Calu3 (cell line): ENCODE data around the gene ZG16B. TPM values are rescaled to one million over a fixed set of nuclear protein-coding genes. Genes with fewer than 3 reads are reported as not detected.
A peak's percentile ranks its signal among the peaks of the same experiment; 100 is the strongest.

ENCODE experiments used
- BruUV-seq: library from RNA; stranded (reverse); fragments of 400-500 nt; replicated peaks from 2 replicates; lab custom pipeline; 2021; lab: Mats Ljungman, UMichigan
- CTCF ChIA-PET: fragments of 300-600 bp; sonication (Branson Sonifier 250); formaldehyde crosslinking; loops from one replicate; lab custom pipeline; 2022; ENCODE audit warnings: antibody characterized with exemption; lab: Charles Lee
- DNase-seq: peaks from one replicate; pipeline ENCODE4 v3.0.0; 2022
- H3K27ac Mint-ChIP-seq: one replicate; pipeline ENCODE4 v1.8.0; 2022; ENCODE audit warnings: mixed read lengths; ENCODE audit not compliant: unreplicated experiment
- H3K27me3 Mint-ChIP-seq: one replicate; pipeline ENCODE4 v1.8.0; 2022; ENCODE audit warnings: mixed read lengths; ENCODE audit not compliant: unreplicated experiment
- H3K36me3 Mint-ChIP-seq: one replicate; pipeline ENCODE4 v1.8.0; 2022; ENCODE audit warnings: mild to moderate bottlenecking, moderate library complexity, mixed read lengths; ENCODE audit not compliant: insufficient read depth, unreplicated experiment
- H3K4me1 Mint-ChIP-seq: one replicate; pipeline ENCODE4 v1.8.0; 2022; ENCODE audit warnings: mild to moderate bottlenecking, low read depth, mixed read lengths; ENCODE audit not compliant: unreplicated experiment
- H3K4me3 Mint-ChIP-seq: one replicate; pipeline ENCODE4 v1.8.0; 2022; ENCODE audit warnings: mild to moderate bottlenecking, low read depth, moderate library complexity, mixed read lengths; ENCODE audit not compliant: unreplicated experiment
- H3K9me3 Mint-ChIP-seq: one replicate; pipeline ENCODE4 v1.8.0; 2022; ENCODE audit warnings: low read depth, mixed read lengths; ENCODE audit not compliant: unreplicated experiment
- CTCF ChIP-seq: fragments of 200-600 bp; IDR thresholded peaks from one replicate; pipeline ENCODE4 v1.8.0; 2022; ENCODE audit warnings: antibody characterized with exemption; ENCODE audit not compliant: unreplicated experiment
- intact Hi-C: fragments of 100-400 bp; cut with micrococcal nuclease; formaldehyde crosslinking; loops from one replicate; pipeline ENCODE4 v1.10.0; 2022; ENCODE audit not compliant: unreplicated experiment
- total RNA-seq: library from RNA; stranded (reverse); gene quantifications from 2 replicates; pipeline ENCODE4 v1.2.3, GENCODE V29; 2022

The ZG16B gene
- total RNA-seq, 1 experiment from 2014 or later = 10.3 TPM

- peak overlapping the region; percentile 18 for H3K27ac Mint-ChIP-seq
- no peaks in the 10 kb centered on the region for H3K27me3 Mint-ChIP-seq
- CTCF ChIA-PET = interaction anchor here (0.6 to 2.0 kb wide), 10 partner anchors 19 to 1337 kb away, joined by 4 to 64 read pairs (median 6); partner anchors contain the start of genes FLYWCH2 and PRSS22
- H3K4me3 Mint-ChIP-seq = no peak overlapping the region
- DNase-seq = no peak
- H3K4me1 Mint-ChIP-seq = peaks cover 49% of the 10 kb centered on the region
- no TSS peak for BruUV-seq
- intact Hi-C loops = loop anchor here (1.0 to 5.0 kb wide), 2 partner anchors 28 to 63 kb away; partner anchors contain the start of gene ELOB
- no peak for TF ChIP-seq CTCF
- H3K36me3 Mint-ChIP-seq = peaks cover 34% of the 10 kb centered on the region
- H3K9me3 Mint-ChIP-seq = no peaks in the 10 kb centered on the region
Observed at GRCh38 chr16:2839650-2840450, 9.7 kb downstream of the ZG16B start.

- CTCF ChIA-PET = no interaction called here
- Mint-ChIP-seq H3K36me3 (peaks cover 30% of the 10 kb centered on the region), H3K9me3 (no peaks in the 10 kb centered on the region), H3K4me3 (no peak overlapping the region), H3K27me3 (no peaks in the 10 kb centered on the region), H3K27ac (no peak overlapping the region), H3K4me1 (peaks cover 50% of the 10 kb centered on the region)
- no TSS peak for BruUV-seq
- intact Hi-C loops = no loop called here
- no peak for DNase-seq
- no peak for TF ChIP-seq CTCF
Observed at GRCh38 chr16:2840914-2841313, 10.8 kb downstream of the ZG16B start.

- CTCF ChIA-PET = no interaction called here
- H3K27ac Mint-ChIP-seq = no peak overlapping the region
- no TSS peak for BruUV-seq
- peaks cover 50% of the 10 kb centered on the region for H3K4me1 Mint-ChIP-seq
- no peak overlapping the region for H3K4me3 Mint-ChIP-seq
- H3K36me3 Mint-ChIP-seq = peaks cover 26% of the 10 kb centered on the region
- no peak for TF ChIP-seq CTCF
- DNase-seq = no peak
- no peaks in the 10 kb centered on the region for H3K9me3 Mint-ChIP-seq
- no peaks in the 10 kb centered on the region for H3K27me3 Mint-ChIP-seq
- intact Hi-C loops = no loop called here
Observed at GRCh38 chr16:2841606-2842339, 11.7 kb downstream of the ZG16B start.

GRCh38 chr16:2842340-2843000 is 12.4 kb downstream of the ZG16B start:
- H3K36me3 Mint-ChIP-seq = peaks cover 25% of the 10 kb centered on the region
- BruUV-seq = no TSS peak
- H3K4me3 Mint-ChIP-seq = no peak overlapping the region
- H3K27ac Mint-ChIP-seq = no peak overlapping the region
- CTCF ChIA-PET = interaction anchor here (0.9 kb wide), 1 partner anchor 14 kb away, joined by 4 read pairs; no protein-coding TSS in a partner anchor
- TF ChIP-seq CTCF = peak; percentile 33
- peaks cover 50% of the 10 kb centered on the region for H3K4me1 Mint-ChIP-seq
- DNase-seq = no peak
- no peaks in the 10 kb centered on the region for H3K27me3 Mint-ChIP-seq
- intact Hi-C loops = no loop called here
- no peaks in the 10 kb centered on the region for H3K9me3 Mint-ChIP-seq
